DMS153 treated with DMSO at 0.1 percent for 48 hours (cell line): ENCODE results near the gene DIP2B.

Source experiments
- DNase-seq: peaks from one replicate; lab custom pipeline; 2025; ENCODE audit not compliant: unreplicated experiment; lab: John Stamatoyannopoulos, UW

DIP2B gene

DNA sequence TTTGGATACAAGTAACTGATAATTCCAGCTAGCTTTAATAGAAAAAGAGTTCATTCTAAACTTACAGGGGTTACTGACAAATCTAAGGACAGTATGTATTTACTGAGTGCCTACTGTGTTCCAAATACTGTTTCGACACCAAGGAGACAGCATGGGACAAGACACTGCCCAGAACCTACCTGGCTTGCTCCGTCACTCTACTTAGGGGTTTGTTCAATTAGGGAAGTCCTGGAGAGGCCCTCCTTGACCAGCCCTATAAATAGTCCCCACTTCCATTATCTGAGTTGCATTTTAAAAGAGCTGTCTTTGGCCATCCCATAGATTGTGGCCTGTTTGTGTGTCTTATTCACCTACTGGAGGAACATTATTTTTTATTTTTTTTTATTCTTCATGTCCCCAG, 129.6 kb downstream of the DIP2B start:
- no peak for DNase-seq

- no peak for DNase-seq
Observed at GRCh38 chr12:50635364-50635763, 130.6 kb downstream of the DIP2B start.

- DNase-seq: no peak
Observed at GRCh38 chr12:50635857-50636256, 131.1 kb downstream of the DIP2B start.

DNA sequence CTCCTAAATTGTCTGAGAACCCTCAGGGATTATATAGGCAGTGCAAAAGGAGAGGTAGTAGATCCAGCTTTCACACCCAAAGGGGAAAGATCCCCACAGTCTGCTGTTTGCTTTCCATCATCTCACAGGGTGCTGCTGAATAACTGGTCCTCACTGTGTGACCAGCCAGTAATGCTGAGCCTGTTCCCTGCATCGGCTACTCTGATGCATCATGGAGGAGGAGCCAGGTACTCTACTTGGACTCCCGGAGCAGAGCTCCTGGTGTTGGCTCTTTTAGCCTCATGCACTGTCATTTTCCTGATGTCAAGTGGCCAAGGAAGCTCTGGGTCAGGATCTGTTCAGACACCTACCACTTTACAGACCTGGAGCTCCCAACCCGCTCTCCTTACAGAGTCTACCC, 131.7 kb downstream of the DIP2B start:
- DNase-seq: no peak

GRCh38 chr12:50637870-50638481, 133.2 kb downstream of the DIP2B start:
- peak; percentile 44 for DNase-seq

DNA sequence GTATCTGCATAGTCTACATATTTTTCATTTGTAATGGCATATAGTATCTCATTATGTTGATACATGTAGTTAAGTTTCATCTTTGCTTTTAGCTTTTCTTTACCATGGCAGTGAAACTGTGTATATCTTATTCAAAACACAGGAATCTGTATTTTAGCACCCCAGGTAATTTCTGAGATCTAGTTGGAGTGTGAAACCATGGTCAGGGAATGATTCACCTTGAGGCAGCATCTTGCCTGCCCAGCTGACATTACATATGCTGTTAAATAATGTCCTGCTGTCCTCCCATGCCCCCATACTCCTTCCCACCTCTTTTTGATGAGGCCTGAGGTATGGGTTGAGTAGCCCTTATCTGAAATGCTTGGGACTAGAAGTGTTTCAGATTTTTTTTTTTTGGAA, 133.7 kb downstream of the DIP2B start:
- DNase-seq: no peak

GRCh38 chr12:50639721-50640120, 134.9 kb downstream of the DIP2B start:
- peak; percentile 20 for DNase-seq

DNA sequence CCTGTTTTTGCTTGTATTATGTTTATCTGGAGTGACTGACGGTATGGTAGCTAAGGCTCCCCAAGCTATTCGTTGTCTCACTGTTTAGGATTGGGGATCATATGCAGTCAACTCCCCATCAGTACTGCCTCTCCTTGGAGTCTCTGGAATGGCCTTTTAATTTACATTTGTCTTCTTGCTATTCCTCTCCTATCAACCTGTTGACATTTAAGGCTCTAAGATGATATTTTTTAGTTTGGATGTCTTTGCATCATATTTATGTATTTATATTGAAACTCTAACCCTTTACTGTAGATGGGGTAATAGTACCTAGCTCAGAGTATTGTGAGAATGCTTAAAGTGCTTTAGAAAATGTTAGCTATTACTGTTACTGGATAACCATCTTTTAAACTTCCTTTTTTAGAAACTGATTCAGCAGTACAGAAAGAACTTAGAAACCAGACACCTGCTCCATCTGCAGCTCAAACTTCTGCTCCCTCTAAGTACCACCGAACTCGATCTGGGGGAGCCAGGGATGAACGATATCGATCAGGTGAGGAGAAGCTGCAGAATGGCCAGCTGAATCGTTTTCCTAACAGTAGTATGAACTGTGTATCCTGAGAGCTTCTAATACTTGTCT, 135.6 kb downstream of the DIP2B start:
- DNase-seq: no peak

DNA sequence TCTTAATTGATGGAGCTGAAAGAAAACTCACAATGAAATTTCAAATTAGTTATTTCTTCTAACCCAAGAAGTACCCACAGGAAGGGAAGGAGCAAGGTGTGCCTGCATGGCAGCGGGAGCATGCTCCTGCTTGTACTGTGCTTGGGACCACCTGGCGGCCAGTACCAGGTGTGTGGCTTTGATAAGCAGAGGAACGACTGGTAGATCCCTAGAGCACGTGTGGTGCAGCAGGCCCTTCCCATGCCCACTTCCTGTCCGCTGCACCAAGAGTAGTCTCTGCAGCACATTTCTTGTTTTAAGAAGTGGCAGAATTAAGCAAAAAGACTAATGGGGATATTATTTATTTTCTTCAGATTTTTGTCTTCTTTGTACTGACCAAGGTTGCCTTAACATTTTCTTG, 136.8 kb downstream of the DIP2B start:
- DNase-seq: no peak

DNA sequence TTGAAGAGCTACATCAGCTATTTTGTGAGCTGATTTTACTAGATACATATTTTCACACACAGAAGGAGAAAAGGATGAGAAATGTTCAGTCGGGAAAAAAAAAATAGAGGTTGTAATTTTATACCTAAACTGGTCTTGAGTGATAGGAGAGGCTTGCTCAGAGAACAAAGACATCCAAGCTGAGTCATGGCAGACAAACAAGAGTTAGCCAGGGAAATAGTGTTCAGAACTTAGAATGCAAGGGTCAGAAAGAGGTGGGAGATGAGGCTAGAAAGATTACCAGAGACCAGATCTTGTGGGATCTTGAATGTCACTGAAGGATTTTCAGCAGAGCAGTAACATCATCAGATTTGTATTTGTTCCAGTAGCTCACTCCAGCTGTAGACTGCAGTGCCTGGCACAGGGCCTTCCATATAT, 137.3 kb downstream of the DIP2B start:
- DNase-seq: no peak

DNA sequence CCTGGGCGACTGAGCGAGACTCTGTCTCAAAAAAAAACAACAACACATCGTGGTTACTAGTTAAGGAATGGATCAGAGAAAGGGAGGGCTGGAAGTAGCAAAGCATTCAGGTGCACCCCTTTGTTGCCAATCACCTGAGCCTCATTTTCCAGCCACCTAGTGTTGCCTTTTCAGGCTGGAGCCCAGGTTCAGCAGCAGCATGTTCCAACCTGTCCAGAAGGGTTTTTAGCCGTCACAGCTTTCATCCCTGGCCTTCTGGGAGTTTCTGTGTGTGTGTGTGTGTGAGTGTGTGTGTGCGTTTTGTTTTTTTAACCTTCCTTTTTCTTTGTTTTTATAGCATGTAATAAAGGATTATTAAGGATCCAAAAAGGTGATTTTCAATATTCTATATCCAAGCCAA, 138.0 kb downstream of the DIP2B start:
- no peak for DNase-seq

DNA sequence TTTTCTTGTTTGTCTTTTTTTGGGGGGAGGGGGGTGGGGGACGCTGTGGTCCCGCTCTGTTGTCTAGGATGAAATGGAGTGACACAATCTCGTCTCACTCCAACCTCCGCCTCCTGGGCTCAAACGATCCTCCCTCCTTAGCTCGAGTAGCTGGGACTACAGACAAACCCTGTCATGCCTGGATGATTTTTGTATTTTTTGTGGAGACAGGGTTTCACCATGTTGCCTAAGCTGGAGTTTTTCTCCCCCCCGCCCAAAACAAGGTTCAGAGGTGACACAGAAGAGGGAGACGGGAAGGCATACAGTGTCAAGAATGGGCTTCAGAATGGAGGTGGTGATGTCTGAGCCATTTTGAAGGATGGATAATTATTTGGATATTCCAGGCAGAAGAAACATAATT, 142.2 kb downstream of the DIP2B start:
- DNase-seq: no peak

DNA sequence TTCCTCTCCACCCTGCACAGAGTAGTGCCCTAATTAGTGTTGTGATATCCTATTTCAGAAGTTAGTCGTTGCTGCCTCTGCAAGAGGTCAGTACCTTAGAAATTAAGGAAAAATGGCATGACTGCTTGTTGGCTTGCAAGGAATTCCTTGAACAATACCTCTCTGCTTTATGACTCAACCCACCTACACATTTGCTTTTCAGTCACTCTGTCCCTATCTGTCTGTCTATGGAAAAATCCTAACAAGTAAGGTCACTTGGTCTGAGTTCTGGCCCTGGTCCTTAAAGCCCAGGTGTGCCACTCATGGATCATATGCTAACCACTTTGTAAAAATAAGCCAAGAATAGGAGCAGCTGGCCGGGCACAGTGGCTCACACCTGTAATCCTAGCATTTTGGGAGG, 142.7 kb downstream of the DIP2B start:
- DNase-seq: no peak

GRCh38 chr12:50650285-50650684, 145.5 kb downstream of the DIP2B start:
- DNase-seq: no peak

GRCh38 chr12:50655374-50655921, 150.7 kb downstream of the DIP2B start:
- DNase-seq: no peak

- DNase-seq: no peak
Observed at GRCh38 chr12:50659260-50659659, 154.5 kb downstream of the DIP2B start.

GRCh38 chr12:50659690-50660424, 155.1 kb downstream of the DIP2B start:
- DNase-seq: peak; percentile 71

- no peak for DNase-seq
Observed at GRCh38 chr12:50660425-50660822, 155.6 kb downstream of the DIP2B start.

GRCh38 chr12:50661300-50662115, 156.7 kb downstream of the DIP2B start:
- no peak for DNase-seq

GRCh38 chr12:50662116-50662510, 157.3 kb downstream of the DIP2B start:
- DNase-seq: no peak

DNA sequence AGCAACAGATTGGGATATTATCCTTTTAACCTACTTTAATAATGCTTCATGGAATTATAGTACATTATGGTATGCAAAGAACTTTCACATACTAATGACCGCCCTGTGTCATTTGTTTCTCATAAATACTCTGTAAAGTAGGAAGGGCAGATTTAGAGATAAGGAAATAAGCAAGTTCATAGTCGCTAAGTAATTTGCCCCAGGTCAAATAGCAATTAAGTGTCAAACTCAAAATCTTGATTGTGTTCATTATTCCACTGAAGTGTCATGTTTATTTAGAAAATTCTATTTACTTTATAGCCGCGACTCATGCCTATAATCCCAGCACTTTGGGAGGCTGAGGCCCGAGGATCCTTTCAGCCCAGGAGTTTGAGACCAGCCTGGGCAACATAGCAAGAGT, 160.4 kb downstream of the DIP2B start:
- DNase-seq: no peak
